ENCODE results near the gene IFRD1. TPM values are rescaled to one million over a fixed set of nuclear protein-coding genes. Genes with fewer than 3 reads are reported as not detected.

IFRD1 gene
- total RNA-seq, 4 donors from 2014 or later = 85.2 to 116 (median 102) TPM

DNA sequence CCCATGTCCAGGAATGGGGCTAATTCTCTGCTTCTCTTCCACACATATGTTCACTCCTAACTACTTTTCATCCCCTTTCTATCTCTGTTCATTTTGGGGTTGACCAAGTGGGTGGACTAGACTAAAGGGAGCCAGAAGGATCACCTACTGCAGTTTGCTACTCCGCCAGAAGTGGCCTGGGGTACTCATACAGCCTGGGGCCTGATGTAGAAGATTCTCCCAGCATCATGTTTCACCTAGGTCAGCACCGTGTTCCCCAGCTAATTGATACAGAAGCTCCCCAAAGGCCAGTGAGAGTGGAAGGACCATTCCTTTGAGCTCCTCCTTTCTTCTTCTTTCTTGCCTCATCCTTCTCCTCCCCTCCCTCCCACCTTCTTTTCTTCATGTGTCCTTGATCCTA lies 19.6 kb upstream of the IFRD1 start:
- Histone ChIP-seq H3K9me3 (no peaks in the 10 kb centered on the region), H3K4me1 (no peaks in the 10 kb centered on the region), H3K4me3 (no peak overlapping the region), H3K36me3 (peaks cover 0 to 11% (median 0%) of the 10 kb centered on the region in 3 donors), H3K27me3 (no peaks in the 10 kb centered on the region), H3K27ac (no peak overlapping the region)
- TF ChIP-seq EP300 (IDR thresholded peaks at IDR 0.05) (no peak), POLR2A (IDR thresholded peaks at IDR 0.05) (no peak)
- TF ChIP-seq, protein P1, sequence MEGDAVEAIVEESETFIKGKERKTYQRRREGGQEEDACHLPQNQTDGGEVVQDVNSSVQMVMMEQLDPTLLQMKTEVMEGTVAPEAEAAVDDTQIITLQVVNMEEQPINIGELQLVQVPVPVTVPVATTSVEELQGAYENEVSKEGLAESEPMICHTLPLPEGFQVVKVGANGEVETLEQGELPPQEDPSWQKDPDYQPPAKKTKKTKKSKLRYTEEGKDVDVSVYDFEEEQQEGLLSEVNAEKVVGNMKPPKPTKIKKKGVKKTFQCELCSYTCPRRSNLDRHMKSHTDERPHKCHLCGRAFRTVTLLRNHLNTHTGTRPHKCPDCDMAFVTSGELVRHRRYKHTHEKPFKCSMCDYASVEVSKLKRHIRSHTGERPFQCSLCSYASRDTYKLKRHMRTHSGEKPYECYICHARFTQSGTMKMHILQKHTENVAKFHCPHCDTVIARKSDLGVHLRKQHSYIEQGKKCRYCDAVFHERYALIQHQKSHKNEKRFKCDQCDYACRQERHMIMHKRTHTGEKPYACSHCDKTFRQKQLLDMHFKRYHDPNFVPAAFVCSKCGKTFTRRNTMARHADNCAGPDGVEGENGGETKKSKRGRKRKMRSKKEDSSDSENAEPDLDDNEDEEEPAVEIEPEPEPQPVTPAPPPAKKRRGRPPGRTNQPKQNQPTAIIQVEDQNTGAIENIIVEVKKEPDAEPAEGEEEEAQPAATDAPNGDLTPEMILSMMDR (IDR thresholded peaks at IDR 0.05) = no peak
- DNase-seq (ENCODE audit: low spot score in 2 of 2) = no peak
- 70 to 81% methylated on average over 2 of the region's 2 CpGs for WGBS, 2 donors

DNA sequence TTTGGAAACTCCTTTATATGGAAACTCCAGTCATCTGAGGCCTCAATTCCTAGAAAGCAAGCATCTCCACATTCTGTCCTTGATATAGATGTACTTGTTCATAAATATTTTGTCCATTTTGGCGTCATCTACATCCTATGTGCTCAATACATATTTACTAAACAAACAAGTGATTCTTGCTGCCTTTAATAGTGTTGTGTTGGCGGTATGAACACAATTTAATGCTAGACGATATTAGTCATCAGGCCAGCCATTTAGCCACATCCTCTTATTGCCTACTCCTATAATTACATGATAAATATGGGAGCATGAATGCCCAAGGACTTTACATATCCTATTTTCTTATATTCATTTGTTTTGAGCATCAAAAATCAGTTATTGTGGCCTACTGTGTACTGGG lies 18.5 kb upstream of the IFRD1 start:
- Histone ChIP-seq H3K36me3 (peaks cover 0 to 11% (median 0%) of the 10 kb centered on the region in 3 donors), H3K27ac (no peak overlapping the region), H3K4me1 (no peaks in the 10 kb centered on the region), H3K4me3 (no peak overlapping the region), H3K9me3 (no peaks in the 10 kb centered on the region), H3K27me3 (no peaks in the 10 kb centered on the region)
- no peak for DNase-seq (ENCODE audit: low spot score in 2 of 2)
- TF ChIP-seq POLR2A (IDR thresholded peaks at IDR 0.05) (no peak), EP300 (IDR thresholded peaks at IDR 0.05) (no peak)
- TF ChIP-seq, protein P1 (IDR thresholded peaks at IDR 0.05) = no peak
- 90 to 97% methylated on average over 3 of the region's 3 CpGs for WGBS, 2 donors

DNA sequence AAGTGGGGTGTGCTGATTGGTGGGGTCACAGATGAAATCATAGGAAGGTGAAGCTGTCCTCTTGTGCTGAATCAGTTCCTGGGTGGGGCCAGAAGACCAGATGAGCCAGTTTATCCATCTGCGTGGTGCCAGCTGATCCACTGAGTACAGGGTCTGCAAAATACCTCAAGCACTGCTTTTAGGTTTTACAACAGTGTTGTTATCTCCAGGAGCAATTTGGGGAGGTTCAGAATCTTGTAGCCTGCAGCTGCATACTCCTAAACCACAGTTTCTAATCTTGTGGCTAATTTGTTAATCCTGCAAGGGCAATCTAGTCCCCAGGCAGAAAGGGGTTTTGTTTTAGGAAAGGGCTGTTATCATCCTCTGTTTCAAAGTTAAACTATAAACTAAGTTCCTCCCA lies 17.0 kb upstream of the IFRD1 start:
- TF ChIP-seq EP300 (IDR thresholded peaks at IDR 0.05) (no peak), POLR2A (IDR thresholded peaks at IDR 0.05) (no peak)
- TF ChIP-seq, protein P1 (IDR thresholded peaks at IDR 0.05) = no peak
- H3K4me3 ChIP-seq = no peak overlapping the region
- no peaks in the 10 kb centered on the region for H3K27me3 ChIP-seq
- H3K4me1 ChIP-seq = no peaks in the 10 kb centered on the region
- DNase-seq (ENCODE audit: low spot score in 2 of 2) = no peak
- no peaks in the 10 kb centered on the region for H3K9me3 ChIP-seq
- peaks cover 0 to 11% (median 0%) of the 10 kb centered on the region in 3 donors for H3K36me3 ChIP-seq
- WGBS, 2 donors = 76 to 82% methylated on average over 1 of the region's 1 CpG
- no peak overlapping the region for H3K27ac ChIP-seq

DNA sequence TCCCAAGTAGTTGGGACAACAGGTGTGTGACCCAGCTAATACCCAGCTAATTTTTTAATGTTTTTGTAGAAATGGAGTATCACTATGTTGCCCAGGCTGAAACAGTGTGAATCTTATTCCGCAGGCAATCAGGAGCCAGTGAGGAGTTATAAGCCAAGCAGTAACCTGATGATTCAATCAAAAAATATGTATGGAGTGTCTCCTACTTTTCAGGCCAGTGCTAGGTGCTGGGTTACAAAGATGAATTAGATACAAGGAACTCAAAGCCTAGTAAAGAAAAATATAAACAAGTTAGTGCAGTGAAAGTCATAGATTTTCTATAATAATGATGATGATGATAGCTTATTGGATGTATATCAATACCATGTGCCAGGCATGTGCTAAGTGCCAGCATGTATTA lies 13.2 kb upstream of the IFRD1 start:
- Histone ChIP-seq H3K27ac (no peak overlapping the region), H3K4me3 (no peak overlapping the region), H3K27me3 (no peaks in the 10 kb centered on the region), H3K9me3 (no peaks in the 10 kb centered on the region), H3K36me3 (peaks cover 0 to 11% (median 0%) of the 10 kb centered on the region in 3 donors), H3K4me1 (no peaks in the 10 kb centered on the region)
- DNase-seq (ENCODE audit: low spot score in 2 of 2) = no peak
- 92 to 93% methylated on average over 1 of the region's 1 CpG for WGBS, 2 donors
- no peak for TF ChIP-seq POLR2A (IDR thresholded peaks at IDR 0.05)
- no peak for TF ChIP-seq EP300 (IDR thresholded peaks at IDR 0.05)

DNA sequence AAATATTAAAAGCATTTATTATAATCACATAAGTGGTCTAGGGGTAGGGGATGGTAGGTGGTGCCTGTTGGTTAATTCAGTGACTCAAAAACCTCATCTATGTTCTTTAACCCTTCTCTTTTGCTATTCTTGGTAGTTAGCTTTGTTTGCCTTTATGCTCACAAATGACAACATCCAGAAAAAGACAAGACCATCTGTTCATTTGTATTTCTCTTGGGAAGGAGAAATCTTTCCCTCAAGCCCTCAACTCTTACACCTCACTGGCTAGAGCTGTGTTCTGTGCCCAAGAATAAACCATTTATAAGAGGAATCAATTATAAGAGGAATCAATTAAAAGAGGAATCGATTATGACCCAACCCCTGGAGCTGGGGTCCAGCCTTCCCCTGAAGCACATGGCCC lies 10.8 kb upstream of the IFRD1 start:
- no peak overlapping the region for H3K4me3 ChIP-seq
- H3K27me3 ChIP-seq = no peaks in the 10 kb centered on the region
- WGBS, 2 donors = 86 to 92% methylated on average over 1 of the region's 1 CpG
- H3K4me1 ChIP-seq = no peaks in the 10 kb centered on the region
- TF ChIP-seq, protein P1 (IDR thresholded peaks at IDR 0.05) = no peak
- no peak overlapping the region for H3K27ac ChIP-seq
- H3K36me3 ChIP-seq = no peaks in the 10 kb centered on the region
- no peak for DNase-seq (ENCODE audit: low spot score in 2 of 2)
- H3K9me3 ChIP-seq = no peaks in the 10 kb centered on the region

DNA sequence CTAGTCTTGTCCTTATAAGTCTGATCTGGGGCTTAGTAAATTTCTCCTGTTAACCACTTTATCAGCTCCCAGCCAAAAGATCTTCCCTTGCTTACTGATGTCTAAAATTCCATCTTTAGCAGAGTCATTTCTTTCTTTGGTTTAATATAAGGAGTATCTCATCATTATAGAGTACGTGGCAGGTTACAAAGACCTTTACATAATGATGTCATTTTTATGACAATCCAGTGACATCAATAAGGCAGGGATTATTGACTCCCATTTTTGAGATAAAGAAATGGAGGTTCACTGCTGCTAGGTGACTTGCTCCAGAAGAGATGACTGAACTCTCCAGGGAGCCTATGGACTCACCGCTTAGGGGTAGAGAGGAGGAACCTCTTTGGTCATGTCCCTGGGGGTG lies 8.1 kb upstream of the IFRD1 start:
- DNase-seq (ENCODE audit: low spot score in 2 of 2) = no peak
- no peaks in the 10 kb centered on the region for H3K27me3 ChIP-seq
- WGBS, 2 donors = 58 to 89% methylated on average over 2 of the region's 2 CpGs
- TF ChIP-seq, protein P1 (IDR thresholded peaks at IDR 0.05) = no peak
- TF ChIP-seq EP300 (IDR thresholded peaks at IDR 0.05) = no peak
- no peak for TF ChIP-seq POLR2A (IDR thresholded peaks at IDR 0.05)
- no peaks in the 10 kb centered on the region for H3K36me3 ChIP-seq
- H3K9me3 ChIP-seq = no peaks in the 10 kb centered on the region
- no peaks in the 10 kb centered on the region for H3K4me1 ChIP-seq
- no peak overlapping the region for H3K27ac ChIP-seq
- no peak overlapping the region for H3K4me3 ChIP-seq
